NCI-H2107 treated with DMSO at 0.1 percent for 48 hours (cell line): Measurements from ENCODE around the gene SLC25A44.
"Not testable (repeated sequence)": the region's sequence is repeated elsewhere in the genome, so short reads cannot be mapped to it uniquely, and the experiment has no call there.

Experiments
- DNase-seq: peaks from one replicate; lab custom pipeline; 2025; ENCODE audit not compliant: unreplicated experiment; lab: John Stamatoyannopoulos, UW

The SLC25A44 gene

GRCh38 chr1:156163712-156164111 lies 30.2 kb upstream of the SLC25A44 start:
- DNase-seq, result no peak

- no peak for DNase-seq
Measured at GRCh38 chr1:156164125-156164831, 29.6 kb upstream of the SLC25A44 start.

- DNase-seq, result no peak
Measured at GRCh38 chr1:156165083-156165482, 28.8 kb upstream of the SLC25A44 start.

GRCh38 chr1:156167536-156167935 lies 26.4 kb upstream of the SLC25A44 start:
- DNase-seq, result no peak

- DNase-seq, result no peak
Measured at GRCh38 chr1:156172696-156173470, 21.0 kb upstream of the SLC25A44 start.

GRCh38 chr1:156176610-156177210 lies 17.2 kb upstream of the SLC25A44 start:
- no peak for DNase-seq

- no peak for DNase-seq
Measured at GRCh38 chr1:156177919-156178654, 15.8 kb upstream of the SLC25A44 start.

GRCh38 chr1:156180471-156180870 lies 13.4 kb upstream of the SLC25A44 start:
- DNase-seq, result no peak

GRCh38 chr1:156181391-156181924 lies 12.4 kb upstream of the SLC25A44 start:
- not testable (repeated sequence) for DNase-seq

GRCh38 chr1:156182010-156182779 lies 11.7 kb upstream of the SLC25A44 start:
- DNase-seq, result not testable (repeated sequence)

GRCh38 chr1:156186347-156187177 lies 7.3 kb upstream of the SLC25A44 start:
- not testable (repeated sequence) for DNase-seq

- DNase-seq, result not testable (repeated sequence)
Measured at GRCh38 chr1:156190265-156190664, 3.6 kb upstream of the SLC25A44 start.

GRCh38 chr1:156191292-156191964 lies 2.5 kb upstream of the SLC25A44 start:
- DNase-seq, result no peak

GRCh38 chr1:156193208-156193487 lies 756 bp upstream of the SLC25A44 start:
- DNase-seq, result no peak

GRCh38 chr1:156194300-156194652 lies 372 bp downstream of the SLC25A44 start:
- DNase-seq, result no peak

- no peak for DNase-seq
Measured at GRCh38 chr1:156195853-156196252, 1.9 kb downstream of the SLC25A44 start.

GRCh38 chr1:156196445-156196844 lies 2.5 kb downstream of the SLC25A44 start:
- DNase-seq, result no peak

GRCh38 chr1:156198831-156199349 lies 5.0 kb downstream of the SLC25A44 start:
- no peak for DNase-seq

- DNase-seq, result no peak
Measured at GRCh38 chr1:156200044-156200443, 6.1 kb downstream of the SLC25A44 start.
